AG10803 (cell line): Measurements from ENCODE around the gene ATRN.
A peak's percentile ranks its signal among the peaks of the same experiment; 100 is the strongest.

Source experiments
- DNase-seq: peaks from one replicate; pipeline ENCODE4 v3.0.0; 2010; ENCODE audit warnings: low read depth
- H3K4me3 ChIP-seq: 2 replicates; pipeline ENCODE4 v1.5.1; 2011; ENCODE audit warnings: mild to moderate bottlenecking, low read length, control low read depth
- CTCF ChIP-seq: conservative IDR thresholded peaks from 2 replicates; pipeline ENCODE4 v1.5.1; 2011; ENCODE audit warnings: mild to moderate bottlenecking, low read length, control low read depth, inconsistent platforms

Gene ATRN

GRCh38 chr20:3565851-3566250 is 95.0 kb downstream of the ATRN start:
- no peak for DNase-seq
- TF ChIP-seq CTCF, result no peak
- H3K4me3 ChIP-seq, result no peak overlapping the region

- no peak for TF ChIP-seq CTCF
- no peak for DNase-seq
- H3K4me3 ChIP-seq, result no peak overlapping the region
These were observed 101.3 kb downstream of the ATRN start for GRCh38 chr20:3572151-3572550.

- TF ChIP-seq CTCF, result no peak
- H3K4me3 ChIP-seq, result no peak overlapping the region
- DNase-seq, result no peak
These were observed 105.5 kb downstream of the ATRN start for GRCh38 chr20:3576363-3576762.

- H3K4me3 ChIP-seq, result no peak overlapping the region
- DNase-seq, result no peak
- TF ChIP-seq CTCF, result no peak
These were observed 106.5 kb downstream of the ATRN start for GRCh38 chr20:3577366-3577765.

GRCh38 chr20:3580412-3580811 is 109.6 kb downstream of the ATRN start:
- no peak for TF ChIP-seq CTCF
- no peak overlapping the region for H3K4me3 ChIP-seq
- no peak for DNase-seq

- DNase-seq, result no peak
- H3K4me3 ChIP-seq, result no peak overlapping the region
- TF ChIP-seq CTCF, result no peak
These were observed 112.9 kb downstream of the ATRN start for GRCh38 chr20:3583765-3584164.

GRCh38 chr20:3586093-3586492 is 115.3 kb downstream of the ATRN start:
- peak; percentile 24 for DNase-seq
- H3K4me3 ChIP-seq, result no peak overlapping the region
- no peak for TF ChIP-seq CTCF
